ENCODE data around the gene ADAMTS3.

ADAMTS3 gene

GRCh38 chr4:72348701-72349100, 220.3 kb downstream of the ADAMTS3 start:
- no peak overlapping the region for H3K27ac Mint-ChIP-seq
- no peak for DNase-seq
- H3K9me3 Mint-ChIP-seq, result no peaks in the 10 kb centered on the region
- H3K4me1 Mint-ChIP-seq, result no peaks in the 10 kb centered on the region
- ATAC-seq (replicated peaks), result no peak
- no peaks in the 10 kb centered on the region for H3K27me3 Mint-ChIP-seq
- no peak overlapping the region for H3K4me3 Mint-ChIP-seq
- H3K36me3 Mint-ChIP-seq, result no peaks in the 10 kb centered on the region

- no peak overlapping the region for H3K4me3 Mint-ChIP-seq
- no peaks in the 10 kb centered on the region for H3K9me3 Mint-ChIP-seq
- no peaks in the 10 kb centered on the region for H3K27me3 Mint-ChIP-seq
- no peak for DNase-seq
- H3K36me3 Mint-ChIP-seq, result no peaks in the 10 kb centered on the region
- H3K4me1 Mint-ChIP-seq, result no peaks in the 10 kb centered on the region
- no peak for ATAC-seq (replicated peaks)
- H3K27ac Mint-ChIP-seq, result no peak overlapping the region
Measured at GRCh38 chr4:72344418-72344817, 224.6 kb downstream of the ADAMTS3 start.

- H3K4me1 Mint-ChIP-seq, result no peaks in the 10 kb centered on the region
- ATAC-seq (replicated peaks) (no peak), DNase-seq (no peak)
- no peak overlapping the region for H3K27ac Mint-ChIP-seq
- H3K9me3 Mint-ChIP-seq, result no peaks in the 10 kb centered on the region
- no peaks in the 10 kb centered on the region for H3K36me3 Mint-ChIP-seq
- no peak overlapping the region for H3K4me3 Mint-ChIP-seq
- no peaks in the 10 kb centered on the region for H3K27me3 Mint-ChIP-seq
Measured at GRCh38 chr4:72341432-72341820, 227.6 kb downstream of the ADAMTS3 start.

GRCh38 chr4:72340803-72341431, 228.1 kb downstream of the ADAMTS3 start:
- Mint-ChIP-seq H3K4me3 (no peak overlapping the region), H3K27ac (no peak overlapping the region), H3K27me3 (no peaks in the 10 kb centered on the region), H3K4me1 (no peaks in the 10 kb centered on the region), H3K9me3 (no peaks in the 10 kb centered on the region), H3K36me3 (no peaks in the 10 kb centered on the region)
- ATAC-seq (replicated peaks) (no peak), DNase-seq (no peak)

- DNase-seq (no peak), ATAC-seq (replicated peaks) (no peak)
- Mint-ChIP-seq H3K4me1 (no peaks in the 10 kb centered on the region), H3K9me3 (no peaks in the 10 kb centered on the region), H3K27ac (no peak overlapping the region), H3K36me3 (no peaks in the 10 kb centered on the region), H3K27me3 (no peaks in the 10 kb centered on the region), H3K4me3 (no peak overlapping the region)
Measured at GRCh38 chr4:72338060-72338459, 231.0 kb downstream of the ADAMTS3 start.

GRCh38 chr4:72330381-72330780, 238.6 kb downstream of the ADAMTS3 start:
- Mint-ChIP-seq H3K27ac (no peak overlapping the region), H3K4me1 (no peaks in the 10 kb centered on the region), H3K9me3 (no peaks in the 10 kb centered on the region), H3K4me3 (no peak overlapping the region), H3K36me3 (no peaks in the 10 kb centered on the region), H3K27me3 (no peaks in the 10 kb centered on the region)
- DNase-seq (no peak), ATAC-seq (replicated peaks) (no peak)

- DNase-seq (no peak), ATAC-seq (replicated peaks) (no peak)
- no peaks in the 10 kb centered on the region for H3K9me3 Mint-ChIP-seq
- H3K4me1 Mint-ChIP-seq, result no peaks in the 10 kb centered on the region
- no peak overlapping the region for H3K4me3 Mint-ChIP-seq
- H3K27ac Mint-ChIP-seq, result no peak overlapping the region
- H3K27me3 Mint-ChIP-seq, result peaks cover 0 to 5% of the 10 kb centered on the region in 2 donors
- no peaks in the 10 kb centered on the region for H3K36me3 Mint-ChIP-seq
Measured at GRCh38 chr4:72326692-72327632, 242.1 kb downstream of the ADAMTS3 start.

GRCh38 chr4:72325215-72325614, 243.8 kb downstream of the ADAMTS3 start:
- Mint-ChIP-seq H3K4me3 (no peak overlapping the region), H3K27me3 (peaks cover 0 to 5% of the 10 kb centered on the region in 2 donors), H3K27ac (no peak overlapping the region), H3K4me1 (no peaks in the 10 kb centered on the region), H3K9me3 (no peaks in the 10 kb centered on the region), H3K36me3 (no peaks in the 10 kb centered on the region)
- DNase-seq (no peak), ATAC-seq (replicated peaks) (no peak)

GRCh38 chr4:72323227-72323626, 245.8 kb downstream of the ADAMTS3 start:
- no peaks in the 10 kb centered on the region for H3K36me3 Mint-ChIP-seq
- peaks cover 0 to 5% of the 10 kb centered on the region in 2 donors for H3K27me3 Mint-ChIP-seq
- no peaks in the 10 kb centered on the region for H3K9me3 Mint-ChIP-seq
- DNase-seq, result no peak
- H3K27ac Mint-ChIP-seq, result no peak overlapping the region
- no peak for ATAC-seq (replicated peaks)
- H3K4me1 Mint-ChIP-seq, result no peaks in the 10 kb centered on the region
- H3K4me3 Mint-ChIP-seq, result no peak overlapping the region

- Mint-ChIP-seq H3K9me3 (no peaks in the 10 kb centered on the region), H3K27ac (no peak overlapping the region), H3K4me1 (no peaks in the 10 kb centered on the region), H3K36me3 (no peaks in the 10 kb centered on the region), H3K27me3 (peaks cover 0 to 5% of the 10 kb centered on the region in 2 donors), H3K4me3 (no peak overlapping the region)
- ATAC-seq (replicated peaks) (no peak), DNase-seq (no peak)
Measured at GRCh38 chr4:72320223-72320948, 248.6 kb downstream of the ADAMTS3 start.

GRCh38 chr4:72319601-72320021, 249.4 kb downstream of the ADAMTS3 start:
- DNase-seq, result no peak
- no peaks in the 10 kb centered on the region for H3K36me3 Mint-ChIP-seq
- ATAC-seq (replicated peaks), result no peak

GRCh38 chr4:72318421-72319170, 250.4 kb downstream of the ADAMTS3 start:
- H3K27me3 Mint-ChIP-seq, result peaks cover 0 to 5% of the 10 kb centered on the region in 2 donors
- no peaks in the 10 kb centered on the region for H3K36me3 Mint-ChIP-seq
- no peaks in the 10 kb centered on the region for H3K9me3 Mint-ChIP-seq
- H3K27ac Mint-ChIP-seq, result no peak overlapping the region
- no peak for ATAC-seq (replicated peaks)
- no peak for DNase-seq
- no peaks in the 10 kb centered on the region for H3K4me1 Mint-ChIP-seq
- no peak overlapping the region for H3K4me3 Mint-ChIP-seq

More at GRCh38 chr4:72319601-72320021, 249.4 kb downstream of the ADAMTS3 start:
- Mint-ChIP-seq H3K27ac (no peak overlapping the region), H3K4me3 (no peak overlapping the region), H3K4me1 (no peaks in the 10 kb centered on the region), H3K27me3 (peaks cover 0 to 5% of the 10 kb centered on the region in 2 donors), H3K9me3 (no peaks in the 10 kb centered on the region)

GRCh38 chr4:72314869-72315268, 254.2 kb downstream of the ADAMTS3 start:
- ATAC-seq (replicated peaks) (no peak), DNase-seq (no peak)
- Mint-ChIP-seq H3K4me3 (no peak overlapping the region), H3K4me1 (no peaks in the 10 kb centered on the region), H3K27me3 (no peaks in the 10 kb centered on the region), H3K9me3 (no peaks in the 10 kb centered on the region), H3K36me3 (no peaks in the 10 kb centered on the region), H3K27ac (no peak overlapping the region)

- H3K9me3 Mint-ChIP-seq, result no peaks in the 10 kb centered on the region
Measured at GRCh38 chr4:72313121-72313520, 255.9 kb downstream of the ADAMTS3 start.

More at GRCh38 chr4:72313121-72313520, 255.9 kb downstream of the ADAMTS3 start:
- H3K27me3 Mint-ChIP-seq, result no peaks in the 10 kb centered on the region
- H3K4me1 Mint-ChIP-seq, result no peaks in the 10 kb centered on the region
- H3K36me3 Mint-ChIP-seq, result no peaks in the 10 kb centered on the region
- H3K4me3 Mint-ChIP-seq, result no peak overlapping the region
- DNase-seq, result no peak
- no peak for ATAC-seq (replicated peaks)
- no peak overlapping the region for H3K27ac Mint-ChIP-seq
